ENCODE results near the gene NPTX1. TPM values are rescaled to one million over a fixed set of nuclear protein-coding genes. Genes with fewer than 3 reads are reported as not detected.

Gene NPTX1
- total RNA-seq, 2 donors from 2014 or later = 0.56 to 0.68 TPM

DNA sequence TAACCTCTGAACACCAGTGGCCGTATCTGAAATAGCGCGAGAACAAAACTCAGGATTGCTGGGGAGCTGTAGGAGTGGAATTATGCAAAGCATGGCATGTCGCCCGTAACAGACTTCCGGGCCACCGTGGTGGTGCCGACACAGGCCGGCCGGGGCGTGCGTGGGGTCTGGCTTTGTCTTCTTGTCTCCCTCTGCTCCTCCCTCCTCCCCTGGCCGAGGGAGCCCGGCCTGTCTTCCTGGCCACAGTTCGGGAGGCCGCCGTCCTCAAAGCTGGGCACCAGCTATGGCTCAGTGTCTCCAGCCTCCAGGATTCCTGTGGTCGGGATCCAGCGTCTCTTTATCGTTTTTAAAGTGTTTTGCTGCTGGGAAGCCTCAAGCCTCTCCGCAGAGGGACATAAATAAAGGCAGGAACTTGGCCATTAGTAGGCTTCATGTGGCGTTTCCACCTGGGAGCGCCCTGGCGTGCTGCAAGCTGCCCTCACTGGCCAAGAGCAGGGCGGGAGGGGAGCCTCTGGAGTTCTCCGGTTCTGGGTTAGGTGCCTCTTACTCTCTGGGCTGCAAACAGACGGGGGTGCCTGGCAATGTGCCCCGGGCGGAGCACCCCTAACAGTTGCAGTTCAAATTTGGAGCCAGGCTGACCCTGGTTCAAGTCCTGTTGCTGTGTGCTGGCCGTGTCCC lies 22.0 kb upstream of the NPTX1 start:
- ATAC-seq (ENCODE audit: insufficient number of reproducible peaks, low FRiP score, low read depth) (peak; percentile 31), DNase-seq (ENCODE audit: low spot score) (no peak)
- no peaks in the 10 kb centered on the region for H3K9me3 ChIP-seq
- TF ChIP-seq, protein P1, sequence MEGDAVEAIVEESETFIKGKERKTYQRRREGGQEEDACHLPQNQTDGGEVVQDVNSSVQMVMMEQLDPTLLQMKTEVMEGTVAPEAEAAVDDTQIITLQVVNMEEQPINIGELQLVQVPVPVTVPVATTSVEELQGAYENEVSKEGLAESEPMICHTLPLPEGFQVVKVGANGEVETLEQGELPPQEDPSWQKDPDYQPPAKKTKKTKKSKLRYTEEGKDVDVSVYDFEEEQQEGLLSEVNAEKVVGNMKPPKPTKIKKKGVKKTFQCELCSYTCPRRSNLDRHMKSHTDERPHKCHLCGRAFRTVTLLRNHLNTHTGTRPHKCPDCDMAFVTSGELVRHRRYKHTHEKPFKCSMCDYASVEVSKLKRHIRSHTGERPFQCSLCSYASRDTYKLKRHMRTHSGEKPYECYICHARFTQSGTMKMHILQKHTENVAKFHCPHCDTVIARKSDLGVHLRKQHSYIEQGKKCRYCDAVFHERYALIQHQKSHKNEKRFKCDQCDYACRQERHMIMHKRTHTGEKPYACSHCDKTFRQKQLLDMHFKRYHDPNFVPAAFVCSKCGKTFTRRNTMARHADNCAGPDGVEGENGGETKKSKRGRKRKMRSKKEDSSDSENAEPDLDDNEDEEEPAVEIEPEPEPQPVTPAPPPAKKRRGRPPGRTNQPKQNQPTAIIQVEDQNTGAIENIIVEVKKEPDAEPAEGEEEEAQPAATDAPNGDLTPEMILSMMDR (IDR thresholded peaks at IDR 0.05) = no peak
- H3K4me3 ChIP-seq = peak overlapping the region; percentile 15
- H3K27ac ChIP-seq = no peak overlapping the region
- peaks cover 0 to 9% of the 10 kb centered on the region in 2 donors for H3K4me1 ChIP-seq (ENCODE audit: control insufficient read depth in 1 of 2, low read depth in 2 of 2)
- H3K27me3 ChIP-seq (replicated peaks; ENCODE audit: insufficient read depth) = no peaks in the 10 kb centered on the region
- H3K36me3 ChIP-seq = no peaks in the 10 kb centered on the region

DNA sequence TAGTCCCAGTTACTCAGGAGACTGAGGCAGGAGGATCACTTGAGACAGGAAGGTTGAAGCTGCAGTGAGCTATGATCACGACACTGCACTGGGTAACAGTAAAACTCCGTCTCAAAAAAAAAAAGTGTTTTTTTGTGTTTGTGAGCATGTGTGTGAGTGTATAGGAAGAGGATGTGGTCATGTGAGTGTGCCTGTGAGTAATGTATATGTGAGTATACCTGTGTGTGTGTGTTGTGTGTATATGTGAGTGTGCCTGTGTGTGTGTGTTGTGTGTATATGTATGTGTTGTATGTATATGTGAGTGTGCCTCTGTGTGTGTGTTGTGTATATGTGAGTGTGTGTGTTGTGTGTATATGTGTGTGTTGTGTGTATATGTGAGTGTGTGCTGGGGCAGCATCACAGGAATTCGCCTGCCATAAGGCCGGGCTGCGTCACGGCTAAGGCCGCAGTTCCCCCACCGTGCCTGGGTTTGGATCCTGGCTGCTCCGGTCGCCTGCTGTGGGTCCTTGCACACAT lies 21.4 kb upstream of the NPTX1 start:
- DNase-seq (ENCODE audit: low spot score) (no peak), ATAC-seq (ENCODE audit: insufficient number of reproducible peaks, low FRiP score, low read depth) (no peak)
- H3K27me3 ChIP-seq (replicated peaks; ENCODE audit: insufficient read depth) = no peaks in the 10 kb centered on the region
- H3K36me3 ChIP-seq = no peaks in the 10 kb centered on the region
- H3K4me1 ChIP-seq (ENCODE audit: control insufficient read depth in 1 of 2, low read depth in 2 of 2) = peaks cover 0 to 9% of the 10 kb centered on the region in 2 donors
- TF ChIP-seq, protein P1 (IDR thresholded peaks at IDR 0.05) = no peak
- H3K9me3 ChIP-seq = no peaks in the 10 kb centered on the region
- H3K4me3 ChIP-seq = peak overlapping the region; percentile 15
- no peak overlapping the region for H3K27ac ChIP-seq

DNA sequence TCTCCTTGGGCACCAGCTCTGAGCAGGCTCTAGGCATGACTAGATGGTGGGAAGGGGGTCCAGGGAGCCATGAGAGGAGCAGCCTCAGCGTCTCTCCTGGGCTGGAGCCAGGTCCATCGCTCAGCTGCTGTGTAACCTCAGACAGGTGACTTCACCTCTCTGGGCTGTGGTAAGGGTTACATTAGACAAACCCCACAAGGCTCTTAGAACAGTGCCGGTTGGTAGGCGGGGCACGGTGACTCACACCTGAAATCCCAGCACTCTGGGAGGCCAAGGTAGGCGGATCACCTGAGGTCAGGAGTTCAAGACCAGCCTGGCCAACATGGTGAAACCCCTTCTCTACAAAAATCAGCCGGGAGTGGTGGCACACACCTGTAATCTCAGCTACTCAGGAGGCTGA lies 18.1 kb upstream of the NPTX1 start:
- no peak for DNase-seq (ENCODE audit: low spot score)
- Histone ChIP-seq H3K4me3 (no peak overlapping the region), H3K9me3 (no peaks in the 10 kb centered on the region), H3K27me3 (replicated peaks; ENCODE audit: insufficient read depth) (no peaks in the 10 kb centered on the region), H3K36me3 (no peaks in the 10 kb centered on the region), H3K27ac (no peak overlapping the region), H3K4me1 (ENCODE audit: control insufficient read depth in 1 of 2, low read depth in 2 of 2) (peaks cover 0 to 9% of the 10 kb centered on the region in 2 donors)
- TF ChIP-seq, protein P1 (IDR thresholded peaks at IDR 0.05) = no peak
- ATAC-seq (ENCODE audit: insufficient number of reproducible peaks, low FRiP score, low read depth) = no peak

DNA sequence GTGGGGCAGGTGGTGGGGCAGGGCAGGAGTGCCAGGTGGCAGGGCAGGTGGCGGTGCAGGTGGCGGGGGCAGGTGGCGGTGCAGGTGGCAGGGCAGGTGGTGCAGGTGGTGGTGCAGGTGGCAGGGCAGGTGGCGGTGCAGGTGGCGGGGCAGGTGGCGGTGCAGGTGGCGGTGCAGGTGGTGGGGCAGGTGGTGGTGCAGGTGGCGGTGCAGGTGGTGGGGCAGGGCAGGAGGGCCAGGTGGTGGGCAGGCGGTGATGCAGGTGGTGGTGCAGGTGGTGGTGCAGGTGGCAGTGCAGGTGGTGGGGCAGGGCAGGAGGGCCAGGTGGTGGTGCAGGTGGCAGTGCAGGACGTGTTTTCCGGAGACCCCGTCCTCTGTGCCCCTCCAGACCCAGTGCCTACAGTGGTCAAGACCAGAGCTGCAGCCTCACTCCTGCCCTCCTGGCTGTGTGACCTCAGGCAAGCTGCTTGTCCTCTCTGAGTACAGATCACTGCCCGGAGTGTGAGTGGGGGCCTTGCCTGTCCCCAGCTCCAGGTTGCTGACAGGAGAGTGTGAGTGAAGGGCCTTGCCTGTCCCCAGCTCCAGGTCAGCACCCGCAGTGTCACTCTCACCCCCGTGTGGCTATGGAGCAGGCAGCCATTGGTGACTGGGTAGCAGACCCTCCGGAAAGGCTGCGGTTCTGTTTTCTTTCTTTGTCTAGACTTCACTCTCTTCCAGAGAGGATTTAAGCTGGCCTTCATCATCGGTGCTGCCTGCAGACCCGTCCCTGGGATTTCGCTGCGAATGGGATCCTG lies 16.1 kb upstream of the NPTX1 start:
- TF ChIP-seq, protein P1 (IDR thresholded peaks at IDR 0.05) = no peak
- no peak for ATAC-seq (ENCODE audit: insufficient number of reproducible peaks, low FRiP score, low read depth)
- no peak for DNase-seq (ENCODE audit: low spot score)
- no peak overlapping the region for H3K4me3 ChIP-seq
- H3K36me3 ChIP-seq = no peaks in the 10 kb centered on the region
- no peak overlapping the region for H3K27ac ChIP-seq
- H3K9me3 ChIP-seq = no peaks in the 10 kb centered on the region
- H3K4me1 ChIP-seq (ENCODE audit: control insufficient read depth in 1 of 2, low read depth in 2 of 2) = no peaks in the 10 kb centered on the region
- H3K27me3 ChIP-seq (replicated peaks; ENCODE audit: insufficient read depth) = no peaks in the 10 kb centered on the region

Data from thoracic aorta (tissue), 2 donors.